ENCODE data around the gene PES1.
"Not testable (repeated sequence)": the region's sequence is repeated elsewhere in the genome, so short reads cannot be mapped to it uniquely, and the experiment has no call there.

PES1 gene

GRCh38 chr22:30574997-30575671 lies 16.6 kb downstream of the PES1 start:
- no peak for DNase-seq (ENCODE audit: low spot score)

GRCh38 chr22:30574095-30574981 lies 17.4 kb downstream of the PES1 start, which contains the start of gene GAL3ST1:
TSS of gene GAL3ST1 (minus strand) at chr22:30574665. CDS start at chr22:30557392, 17,273 bp downstream.
- no peak for DNase-seq (ENCODE audit: low spot score)

GRCh38 chr22:30573594-30574094 lies 18.1 kb downstream of the PES1 start:
- no peak for DNase-seq (ENCODE audit: low spot score)

GRCh38 chr22:30572840-30573593 lies 18.7 kb downstream of the PES1 start:
- DNase-seq (ENCODE audit: low spot score), result no peak

- no peak for DNase-seq (ENCODE audit: low spot score)
Observed at GRCh38 chr22:30572210-30572609, 19.5 kb downstream of the PES1 start.

- DNase-seq (ENCODE audit: low spot score), result no peak
Observed at GRCh38 chr22:30569674-30570202, 22.0 kb downstream of the PES1 start.

GRCh38 chr22:30568137-30568805 lies 23.4 kb downstream of the PES1 start:
- DNase-seq (ENCODE audit: low spot score), result no peak

- not testable (repeated sequence) for DNase-seq (ENCODE audit: low spot score)
Observed at GRCh38 chr22:30567277-30567676, 24.4 kb downstream of the PES1 start.

GRCh38 chr22:30566125-30566524 lies 25.6 kb downstream of the PES1 start:
- DNase-seq (ENCODE audit: low spot score), result no peak

- no peak for DNase-seq (ENCODE audit: low spot score)
Observed at GRCh38 chr22:30565341-30565740, 26.4 kb downstream of the PES1 start.

GRCh38 chr22:30564761-30565119 lies 27.0 kb downstream of the PES1 start:
- no peak for DNase-seq (ENCODE audit: low spot score)

GRCh38 chr22:30564045-30564760 lies 27.5 kb downstream of the PES1 start:
- DNase-seq (ENCODE audit: low spot score), result no peak

GRCh38 chr22:30562366-30562765 lies 29.3 kb downstream of the PES1 start:
- no peak for DNase-seq (ENCODE audit: low spot score)

- no peak for DNase-seq (ENCODE audit: low spot score)
Observed at GRCh38 chr22:30561402-30562189, 30.1 kb downstream of the PES1 start.

GRCh38 chr22:30560643-30561202 lies 31.0 kb downstream of the PES1 start:
- not testable (repeated sequence) for DNase-seq (ENCODE audit: low spot score)

GRCh38 chr22:30559889-30560288 lies 31.8 kb downstream of the PES1 start:
- DNase-seq (ENCODE audit: low spot score), result no peak

GRCh38 chr22:30557243-30557642 lies 34.5 kb downstream of the PES1 start:
- no peak for DNase-seq (ENCODE audit: low spot score)

- no peak for DNase-seq (ENCODE audit: low spot score)
Observed at GRCh38 chr22:30556388-30556787, 35.3 kb downstream of the PES1 start.

GRCh38 chr22:30555282-30556210 lies 36.2 kb downstream of the PES1 start:
- no peak for DNase-seq (ENCODE audit: low spot score)
